Prostate gland (tissue), 2 donors: ENCODE measurements around the gene F7. TPM values are rescaled to one million over a fixed set of nuclear protein-coding genes. Genes with fewer than 3 reads are reported as not detected.

Source experiments
- DNase-seq: peaks from one replicate; pipeline ENCODE4 v3.0.0-alpha.2; 2019; ENCODE audit warnings: low spot score
- H3K27ac ChIP-seq, 2 donors: fragments of 200-600 bp; sonication (generic); 2 replicates each; pipeline ENCODE4 v1.5.1; 2017 to 2019
- H3K27me3 ChIP-seq: fragments of 200-600 bp; sonication (generic); replicated peaks from 2 replicates; pipeline ENCODE4 v1.5.1; 2019; ENCODE audit not compliant: insufficient read depth
- H3K36me3 ChIP-seq, 2 donors: fragments of 200-600 bp; sonication (generic); 1 replicate in 1 of 2; 2 replicates in 1 of 2; pipeline versions ENCODE4 v1.5.1 to v1.8.1; 2017 to 2019
- H3K4me1 ChIP-seq: fragments of 200-600 bp; sonication (generic); replicated peaks from 2 replicates; pipeline ENCODE4 v1.5.1; 2019
- H3K4me3 ChIP-seq, 2 donors: fragments of 200-600 bp; sonication (generic); 2 replicates each; pipeline ENCODE4 v1.5.1; 2017 to 2019
- H3K9me3 ChIP-seq: fragments of 200-600 bp; sonication (generic); 2 replicates; pipeline ENCODE4 v1.5.1; 2017
- POLR2A ChIP-seq: fragments of 450-650 bp; IDR thresholded peaks from one replicate; pipeline ENCODE4 v1.6.1; 2016; ENCODE audit warnings: antibody characterized with exemption, mild to moderate bottlenecking
- POLR2AphosphoS5 ChIP-seq: sonication (generic); formaldehyde crosslinking; IDR thresholded peaks from one replicate; pipeline ENCODE4 v1.6.1; 2017; ENCODE audit warnings: antibody characterized with exemption
- WGBS: methylation state at CpG from one replicate; pipeline ENCODE4 v1.1.5; 2018; 5-methylcytosine and 5-hydroxymethylcytosine counted together
- intact Hi-C: fragments of 100-400 bp; cut with DNase I; formaldehyde crosslinking; loops from one replicate; pipeline ENCODE4 v1.14.2; 2022
- total RNA-seq, 2 donors: library from RNA; depleted of rRNA; stranded (reverse); fragments of >200 nt; gene quantifications; one replicate each; pipeline ENCODE4 v1.1.0, GENCODE V29; 2016
- TF ChIP-seq, protein P1 (sequence below), 4 experiments: fragments of 200-600 bp in 2 of 4; fragments of 450-650 bp in 2 of 4; sonication (generic) in 2 of 4; IDR thresholded peaks; 1 replicate in 3 of 4; 2 replicates in 1 of 4; pipeline ENCODE4 v1.5.1; 2016 to 2019; ENCODE audit warnings: antibody characterized with exemption in 4 of 4, mild to moderate bottlenecking in 2 of 4, moderate library complexity in 2 of 4

Gene F7
- total RNA-seq, 2 donors from 2014 or later = 2.7 TPM; not detected in 1

DNA sequence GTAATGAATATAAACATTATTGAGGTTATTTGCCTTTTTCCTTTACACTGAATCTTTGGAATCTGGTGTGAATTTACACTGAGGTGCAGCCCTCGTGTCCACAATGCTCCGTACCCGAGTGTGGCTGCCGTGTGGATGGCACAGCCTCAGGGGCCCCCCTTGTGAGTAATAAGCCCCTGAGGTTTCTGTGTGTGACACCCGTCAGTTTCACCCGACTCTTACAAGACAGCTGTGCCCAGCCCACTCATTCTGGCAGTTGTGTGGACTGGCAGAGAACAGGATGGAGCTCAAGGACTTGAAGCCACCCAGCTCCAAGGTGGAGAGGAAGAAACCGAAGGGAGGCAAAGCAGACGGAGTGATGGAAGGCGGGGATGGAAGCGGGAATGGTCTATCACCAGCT is 60.7 kb downstream of the F7 start:
- 90% methylated on average over 10 of the region's 10 CpGs for WGBS
- intact Hi-C loops = no loop called here
- Histone ChIP-seq H3K27ac (no peak overlapping the region), H3K9me3 (no peaks in the 10 kb centered on the region), H3K27me3 (no peaks in the 10 kb centered on the region), H3K4me3 (no peak overlapping the region), H3K4me1 (peaks cover 7% of the 10 kb centered on the region), H3K36me3 (no peaks in the 10 kb centered on the region)
- DNase-seq = no peak
- no peak for TF ChIP-seq POLR2AphosphoS5
- TF ChIP-seq, protein P1, sequence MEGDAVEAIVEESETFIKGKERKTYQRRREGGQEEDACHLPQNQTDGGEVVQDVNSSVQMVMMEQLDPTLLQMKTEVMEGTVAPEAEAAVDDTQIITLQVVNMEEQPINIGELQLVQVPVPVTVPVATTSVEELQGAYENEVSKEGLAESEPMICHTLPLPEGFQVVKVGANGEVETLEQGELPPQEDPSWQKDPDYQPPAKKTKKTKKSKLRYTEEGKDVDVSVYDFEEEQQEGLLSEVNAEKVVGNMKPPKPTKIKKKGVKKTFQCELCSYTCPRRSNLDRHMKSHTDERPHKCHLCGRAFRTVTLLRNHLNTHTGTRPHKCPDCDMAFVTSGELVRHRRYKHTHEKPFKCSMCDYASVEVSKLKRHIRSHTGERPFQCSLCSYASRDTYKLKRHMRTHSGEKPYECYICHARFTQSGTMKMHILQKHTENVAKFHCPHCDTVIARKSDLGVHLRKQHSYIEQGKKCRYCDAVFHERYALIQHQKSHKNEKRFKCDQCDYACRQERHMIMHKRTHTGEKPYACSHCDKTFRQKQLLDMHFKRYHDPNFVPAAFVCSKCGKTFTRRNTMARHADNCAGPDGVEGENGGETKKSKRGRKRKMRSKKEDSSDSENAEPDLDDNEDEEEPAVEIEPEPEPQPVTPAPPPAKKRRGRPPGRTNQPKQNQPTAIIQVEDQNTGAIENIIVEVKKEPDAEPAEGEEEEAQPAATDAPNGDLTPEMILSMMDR (IDR thresholded peaks at IDR 0.05) = no peak
- TF ChIP-seq POLR2A = no peak

DNA sequence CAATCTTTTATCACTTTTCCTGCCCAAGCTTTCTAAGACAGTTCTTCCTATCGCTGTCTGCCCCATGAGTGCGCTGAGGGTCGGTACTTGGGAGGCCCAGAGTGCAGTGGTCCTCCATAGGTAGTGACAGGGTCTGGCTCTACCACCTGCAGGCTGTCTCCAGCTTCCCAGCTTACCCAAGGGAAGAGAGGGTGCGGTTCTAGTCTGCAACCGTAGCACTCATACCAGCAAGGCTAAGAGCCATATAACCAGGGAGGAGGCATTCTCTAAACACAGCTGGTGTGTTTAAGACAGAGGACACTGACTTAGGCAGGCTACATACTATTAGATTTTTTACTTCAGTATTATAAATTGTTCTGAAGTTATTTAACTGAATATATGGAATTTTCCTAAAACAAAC is 61.1 kb downstream of the F7 start:
- no peaks in the 10 kb centered on the region for H3K36me3 ChIP-seq
- WGBS = 91% methylated on average over 5 of the region's 5 CpGs
- intact Hi-C loops = no loop called here
- H3K4me1 ChIP-seq = peaks cover 7% of the 10 kb centered on the region
- TF ChIP-seq POLR2A = no peak
- no peak for TF ChIP-seq POLR2AphosphoS5
- TF ChIP-seq, protein P1 (IDR thresholded peaks at IDR 0.05) = no peak
- no peaks in the 10 kb centered on the region for H3K9me3 ChIP-seq
- no peaks in the 10 kb centered on the region for H3K27me3 ChIP-seq
- DNase-seq = no peak
- no peak overlapping the region for H3K4me3 ChIP-seq
- H3K27ac ChIP-seq = no peak overlapping the region

DNA sequence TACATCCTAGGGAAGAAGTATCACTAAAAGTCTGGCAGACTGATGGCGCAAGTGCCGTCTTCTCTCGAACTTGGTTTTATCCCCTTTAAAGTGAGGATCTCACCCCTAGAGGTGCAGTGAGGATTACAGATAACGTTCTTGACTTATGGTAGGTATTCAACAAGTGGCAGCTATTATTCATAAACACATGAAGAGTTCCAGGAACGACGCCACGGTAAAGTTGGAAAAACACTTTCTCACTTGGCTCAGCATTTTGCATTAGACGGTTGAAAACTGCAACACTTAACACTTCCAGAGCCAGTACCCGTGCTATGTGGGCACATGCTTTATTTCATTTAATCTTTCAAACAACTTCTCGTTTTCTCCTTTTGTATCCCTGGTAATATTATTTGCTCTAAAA is 61.6 kb downstream of the F7 start:
- peaks cover 7% of the 10 kb centered on the region for H3K4me1 ChIP-seq
- no peak for DNase-seq
- 94% methylated on average over 10 of the region's 10 CpGs for WGBS
- H3K4me3 ChIP-seq = no peak overlapping the region
- no peak for TF ChIP-seq POLR2A
- H3K27ac ChIP-seq = no peak overlapping the region
- H3K27me3 ChIP-seq = no peaks in the 10 kb centered on the region
- intact Hi-C loops = no loop called here
- no peaks in the 10 kb centered on the region for H3K36me3 ChIP-seq
- H3K9me3 ChIP-seq = no peaks in the 10 kb centered on the region

GRCh38 chr13:113167575-113167974 is 62.0 kb downstream of the F7 start:
- Histone ChIP-seq H3K36me3 (no peaks in the 10 kb centered on the region), H3K4me1 (peaks cover 7% of the 10 kb centered on the region), H3K27me3 (no peaks in the 10 kb centered on the region), H3K27ac (no peak overlapping the region), H3K9me3 (no peaks in the 10 kb centered on the region), H3K4me3 (no peak overlapping the region)
- intact Hi-C loops = no loop called here
- DNase-seq = no peak
- TF ChIP-seq, protein P1 (IDR thresholded peaks at IDR 0.05) = no peak
- TF ChIP-seq POLR2A (no peak), POLR2AphosphoS5 (no peak)
- 97% methylated on average over 3 of the region's 3 CpGs for WGBS

GRCh38 chr13:113168211-113168610 is 62.6 kb downstream of the F7 start:
- H3K27ac ChIP-seq = no peak overlapping the region
- no peaks in the 10 kb centered on the region for H3K36me3 ChIP-seq
- whole genome bisulfite sequencing = 72% methylated on average over 7 of the region's 7 CpGs
- TF ChIP-seq, protein P1 (IDR thresholded peaks at IDR 0.05) = no peak
- TF ChIP-seq POLR2A (no peak), POLR2AphosphoS5 (no peak)
- no peaks in the 10 kb centered on the region for H3K9me3 ChIP-seq
- intact Hi-C loops = no loop called here
- H3K4me1 ChIP-seq = peaks cover 7% of the 10 kb centered on the region
- no peaks in the 10 kb centered on the region for H3K27me3 ChIP-seq
- DNase-seq = no peak
- H3K4me3 ChIP-seq = no peak overlapping the region
